Measurements from ENCODE around the gene SH2D7.

SH2D7 gene

DNA sequence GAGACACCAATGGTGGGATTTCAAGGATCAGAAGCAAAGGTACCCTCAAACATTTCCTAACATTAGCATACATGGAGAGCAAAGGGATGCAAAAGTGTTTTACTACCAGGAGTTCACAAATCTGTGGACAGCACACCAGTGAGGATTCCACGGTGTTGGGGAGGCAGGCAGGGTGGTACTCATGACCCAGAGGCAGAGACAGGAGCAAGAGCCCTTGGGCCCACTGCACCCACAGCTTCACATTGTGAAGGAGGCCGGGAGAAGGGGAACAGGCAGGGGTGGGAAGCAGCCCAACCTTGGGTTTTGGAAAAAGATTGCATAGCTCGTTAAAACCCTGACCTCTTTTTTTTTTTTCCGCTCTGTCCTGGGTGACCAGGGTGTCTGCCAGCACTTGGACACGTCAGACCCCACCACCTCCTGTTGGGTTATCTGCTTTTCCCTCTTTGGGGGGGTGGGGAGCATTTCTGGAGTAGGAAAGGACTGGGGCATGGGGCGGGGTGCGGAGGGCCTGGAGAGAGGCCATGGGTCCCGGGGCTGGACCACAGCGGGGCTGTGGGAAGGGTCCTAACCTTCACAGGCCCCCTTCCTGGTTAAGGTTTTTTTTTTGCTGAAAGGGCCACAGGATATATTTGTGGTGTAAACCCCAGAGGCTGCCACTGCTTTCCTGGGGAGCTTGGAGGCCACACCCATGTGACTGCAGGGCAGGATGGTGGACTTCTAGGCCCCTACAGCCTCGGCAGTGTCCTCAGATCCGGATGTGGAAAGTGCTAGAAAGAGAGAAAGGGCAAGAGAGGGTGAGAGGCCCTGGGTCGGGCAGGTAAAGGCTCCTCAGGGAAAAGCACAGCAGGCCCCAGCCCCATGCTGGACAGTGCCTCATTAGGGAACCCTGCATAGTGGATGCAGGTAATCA is 12.5 kb downstream of the SH2D7 start:
- no peak for DNase-seq

DNA sequence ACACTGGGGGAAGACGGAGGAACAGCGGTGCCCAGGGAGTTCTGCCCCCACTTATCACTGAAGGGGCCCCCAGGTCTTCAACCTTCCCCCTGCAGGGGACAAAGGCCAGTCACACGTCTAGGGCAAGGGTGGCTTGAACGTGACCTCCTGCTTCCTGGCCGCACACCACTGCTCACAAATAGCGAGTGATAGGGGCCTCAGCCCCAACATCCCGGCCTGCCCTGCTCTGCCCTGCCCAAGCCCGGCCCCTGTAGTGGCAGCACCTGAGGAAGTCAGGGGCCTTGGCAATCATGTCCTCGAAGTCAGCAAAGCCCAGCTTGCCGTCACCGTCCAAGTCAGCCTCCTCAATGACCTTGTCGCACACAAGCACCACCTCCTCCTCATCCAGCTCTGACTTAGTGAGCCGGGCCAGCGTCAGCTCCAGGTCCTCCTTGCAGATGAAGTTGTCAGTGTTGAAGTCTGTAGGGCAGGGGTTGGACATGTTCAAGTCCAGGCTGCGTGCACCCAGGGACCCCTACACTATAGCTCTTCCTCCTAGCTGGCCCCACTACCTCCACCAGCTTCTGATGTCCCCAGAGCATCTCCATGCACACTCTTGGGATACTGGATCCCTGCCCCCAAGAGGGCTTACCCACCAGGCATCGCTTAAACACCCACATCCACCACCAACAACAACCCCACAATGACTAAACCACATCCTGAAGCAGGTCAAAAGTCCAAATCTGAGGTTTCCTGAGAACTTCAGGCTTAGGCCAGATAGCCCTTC is 13.3 kb downstream of the SH2D7 start:
- DNase-seq: no peak

DNA sequence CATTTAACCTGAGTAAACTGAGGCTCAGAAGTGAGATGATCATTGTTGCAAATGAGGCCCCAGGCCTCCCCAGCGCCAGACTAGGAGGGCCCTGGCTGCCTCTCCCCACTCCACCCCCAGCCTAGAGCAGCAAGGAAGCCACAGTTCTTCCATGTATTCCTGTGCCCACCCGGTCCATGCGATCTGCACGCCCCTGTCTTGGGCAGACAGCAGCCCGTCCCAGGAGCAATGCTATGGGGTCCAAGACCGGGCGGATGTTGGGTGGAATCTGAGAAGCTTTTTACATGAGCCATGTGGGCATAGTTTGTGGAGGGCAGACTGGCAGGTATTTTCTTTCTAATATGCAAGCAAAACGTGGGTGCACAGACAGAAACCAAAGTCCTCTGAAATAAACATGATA is 15.1 kb downstream of the SH2D7 start:
- no peak for DNase-seq

DNA sequence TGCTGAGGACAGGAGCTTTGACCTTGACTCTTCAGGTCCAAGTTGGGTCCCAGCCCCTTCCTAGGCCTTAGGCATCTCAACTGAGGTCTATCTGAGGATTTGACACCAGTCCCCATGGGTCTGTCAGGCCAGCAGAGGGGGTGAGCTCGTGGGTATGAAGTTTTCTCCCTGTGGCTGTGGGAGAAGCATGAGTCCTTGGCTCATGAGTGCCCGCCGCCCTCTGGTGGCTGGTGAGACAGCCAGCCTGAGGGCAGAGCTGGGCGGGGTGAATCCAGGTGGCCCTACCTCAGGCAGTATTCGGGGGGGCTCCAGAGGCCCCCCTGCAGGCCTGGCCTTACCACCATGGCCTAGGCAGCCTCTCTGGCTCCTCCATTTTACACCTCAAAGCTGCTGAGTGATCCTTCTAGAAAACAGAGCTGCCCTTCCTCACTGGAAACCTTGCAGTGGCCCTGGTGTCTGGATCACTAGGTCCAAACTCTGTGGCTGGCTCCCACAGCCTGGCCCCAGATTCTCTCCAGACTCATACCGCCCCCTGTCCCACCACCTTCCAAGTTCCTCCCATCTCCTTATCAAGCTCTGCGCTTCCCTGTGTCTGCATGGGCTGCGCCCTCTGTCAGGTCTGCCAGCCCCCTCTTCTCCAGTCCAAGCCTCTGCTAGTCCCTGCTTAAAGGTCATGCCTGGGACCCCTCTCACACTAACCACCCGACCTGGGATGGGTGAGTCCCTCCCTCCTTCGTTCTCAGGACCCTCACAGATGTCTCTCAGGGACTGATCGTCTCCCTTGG is 16.1 kb downstream of the SH2D7 start:
- DNase-seq: peak; percentile 12

DNA sequence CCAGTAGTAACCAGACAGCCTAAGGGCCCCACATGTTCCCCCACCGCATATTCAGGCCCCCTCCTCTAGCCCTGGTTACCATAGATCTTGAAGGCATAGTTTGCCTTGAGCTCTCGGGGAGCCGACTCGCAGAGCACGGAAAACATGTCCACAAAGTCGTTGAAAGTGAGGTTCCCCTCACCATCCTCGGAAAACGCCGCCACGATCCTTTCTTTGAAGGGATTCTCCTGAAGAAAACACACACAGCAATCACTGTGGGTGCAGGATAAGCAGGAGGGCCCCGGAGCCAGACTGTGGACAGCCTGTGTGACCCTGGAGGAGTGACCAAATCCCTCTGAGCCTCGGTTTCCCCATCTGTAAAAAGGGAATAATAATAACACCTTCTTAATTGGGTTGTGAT is 16.8 kb downstream of the SH2D7 start:
- DNase-seq: no peak

DNA sequence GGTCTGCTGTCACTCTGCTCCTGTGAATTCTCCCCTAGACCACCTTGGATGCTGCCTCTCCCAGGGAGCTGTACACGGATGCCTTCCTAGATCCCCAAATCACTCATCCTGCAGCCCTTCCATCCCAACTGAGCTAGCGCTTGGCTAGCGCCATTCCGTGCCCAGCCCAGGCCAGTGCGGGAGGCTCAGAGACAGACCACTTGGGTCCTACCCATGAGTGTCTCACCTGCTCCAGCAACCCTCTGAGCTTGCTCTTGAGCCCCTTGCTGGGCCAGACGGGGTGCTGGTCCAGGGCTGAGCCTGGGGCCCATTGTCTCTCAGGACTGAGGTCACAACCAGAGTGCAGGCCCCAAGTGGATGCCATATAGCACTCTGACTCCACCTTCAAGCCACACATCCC is 17.7 kb downstream of the SH2D7 start:
- no peak for DNase-seq

DNA sequence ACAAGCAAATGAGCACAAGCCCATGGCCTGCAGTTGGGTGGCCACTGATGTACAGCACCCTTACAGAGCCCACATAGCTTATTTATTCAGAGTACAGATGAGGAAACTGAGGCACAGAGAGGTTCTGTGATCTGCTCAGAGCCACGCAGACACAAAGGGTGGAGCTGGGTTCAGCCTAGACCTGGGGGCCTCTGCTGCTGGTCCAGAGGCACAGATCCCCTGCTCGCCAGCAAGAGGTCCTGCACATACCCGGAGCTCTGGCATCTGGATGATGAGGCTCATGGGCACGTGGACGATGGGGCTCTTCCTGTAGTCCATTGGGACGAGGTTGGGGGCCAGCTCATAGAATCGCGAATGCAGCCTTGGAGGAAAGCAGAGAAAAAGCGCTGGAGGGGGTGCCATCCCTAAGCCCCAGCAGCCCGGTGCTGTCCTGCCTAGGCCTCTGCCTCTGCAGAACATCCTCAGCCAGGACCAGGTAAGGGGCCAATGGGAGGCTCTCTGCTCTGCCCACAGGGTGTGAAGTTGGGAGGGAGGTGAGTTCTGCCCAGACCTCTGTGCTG is 18.6 kb downstream of the SH2D7 start:
- DNase-seq: no peak

DNA sequence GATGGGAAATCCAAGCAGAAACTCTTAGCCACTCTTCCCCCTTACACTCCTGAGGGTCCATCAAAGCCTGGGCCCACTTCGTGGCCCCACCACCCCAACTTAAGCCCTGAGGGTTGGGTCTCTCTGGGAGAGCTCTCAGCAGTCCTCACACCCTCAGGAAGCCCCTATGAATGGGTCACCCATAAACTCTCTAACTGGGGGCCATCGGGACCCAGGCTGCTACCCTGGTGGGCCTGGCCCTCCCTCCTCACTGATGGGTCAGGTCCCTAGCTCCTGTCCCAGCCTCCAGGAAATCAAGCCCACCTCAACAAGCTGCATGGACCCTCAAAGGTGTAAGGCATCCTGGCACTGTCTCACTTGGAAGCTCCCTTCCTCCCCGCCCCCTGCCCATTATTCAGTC is 19.4 kb downstream of the SH2D7 start:
- DNase-seq: no peak

DNA sequence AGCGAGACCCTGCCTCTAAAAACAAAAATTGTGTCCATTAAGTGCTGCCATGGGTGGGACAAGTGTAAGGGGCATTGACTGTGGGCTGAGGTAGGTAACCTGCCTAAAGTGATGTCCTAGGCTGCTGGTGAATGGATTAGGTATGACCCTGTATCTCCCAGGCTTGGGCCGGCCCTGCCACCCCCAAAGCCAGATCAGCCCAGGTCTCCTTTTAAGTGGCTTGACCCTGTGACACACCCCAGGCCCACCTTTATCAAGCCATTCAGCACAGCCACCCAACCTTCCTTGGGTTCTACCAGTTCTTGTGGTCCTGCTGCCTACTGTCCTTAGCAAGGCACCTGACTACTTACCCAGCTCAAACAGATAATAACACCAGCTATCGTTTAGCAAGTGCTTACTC is 20.2 kb downstream of the SH2D7 start:
- DNase-seq: no peak

DNA sequence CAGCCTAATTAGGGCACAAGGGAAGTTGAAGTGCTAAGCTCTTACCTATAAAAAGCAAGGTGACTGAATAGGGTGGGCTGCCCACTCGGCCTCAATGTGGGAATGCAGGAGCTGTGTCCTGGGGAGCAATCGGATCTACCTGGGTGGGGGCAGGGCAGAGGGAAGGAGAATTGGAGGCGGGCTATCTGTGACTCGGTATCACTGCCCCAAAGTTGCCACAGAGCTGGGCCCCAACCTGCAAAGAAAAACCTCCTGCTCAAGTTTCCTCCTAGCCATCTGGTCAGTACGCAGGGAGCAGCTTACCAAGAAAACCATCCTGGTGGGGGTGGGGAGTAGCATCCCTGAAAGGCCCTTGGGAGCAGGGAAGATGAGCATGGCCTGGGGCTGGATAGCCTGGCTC is 28.2 kb downstream of the SH2D7 start:
- no peak for DNase-seq

DNA sequence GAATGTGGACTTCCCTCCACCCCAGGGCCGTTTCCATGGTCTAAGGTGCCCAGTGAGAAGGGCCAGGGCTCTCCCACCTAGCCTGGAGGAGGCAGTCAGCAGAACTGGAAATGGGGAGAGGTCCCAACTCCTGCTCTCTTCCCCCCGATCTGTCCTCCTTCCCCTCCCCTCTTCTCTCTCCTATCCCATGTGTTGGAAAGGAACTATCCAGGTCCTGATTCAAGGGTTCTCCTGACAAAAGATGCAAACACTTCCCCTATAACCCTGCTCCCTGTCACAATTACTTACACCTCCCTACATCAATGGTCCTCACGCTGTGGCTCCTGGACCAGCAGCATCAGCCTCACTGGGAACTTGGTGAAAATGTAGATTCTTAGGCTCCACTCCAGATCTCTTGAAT is 32.9 kb downstream of the SH2D7 start:
- DNase-seq: no peak

DNA sequence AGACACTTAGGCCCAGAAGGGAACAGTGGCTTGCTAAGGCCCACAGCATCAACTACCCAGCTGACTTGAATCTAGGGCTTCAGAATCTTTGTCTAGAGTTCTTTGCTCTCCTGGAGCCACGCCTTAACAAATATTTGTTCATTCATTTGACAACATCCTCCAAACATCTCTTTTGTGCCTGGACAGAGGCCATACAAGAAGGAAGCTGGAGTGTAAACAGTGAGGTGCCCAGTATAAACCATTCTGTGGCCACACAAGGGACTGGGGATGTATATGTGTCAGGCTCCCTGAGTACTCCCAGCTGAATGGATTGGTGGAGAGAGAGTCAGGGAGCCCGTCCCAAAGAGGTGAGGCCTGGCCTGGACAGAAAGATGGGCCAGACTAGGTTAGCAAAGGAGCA is 35.5 kb downstream of the SH2D7 start:
- DNase-seq: no peak

DNA sequence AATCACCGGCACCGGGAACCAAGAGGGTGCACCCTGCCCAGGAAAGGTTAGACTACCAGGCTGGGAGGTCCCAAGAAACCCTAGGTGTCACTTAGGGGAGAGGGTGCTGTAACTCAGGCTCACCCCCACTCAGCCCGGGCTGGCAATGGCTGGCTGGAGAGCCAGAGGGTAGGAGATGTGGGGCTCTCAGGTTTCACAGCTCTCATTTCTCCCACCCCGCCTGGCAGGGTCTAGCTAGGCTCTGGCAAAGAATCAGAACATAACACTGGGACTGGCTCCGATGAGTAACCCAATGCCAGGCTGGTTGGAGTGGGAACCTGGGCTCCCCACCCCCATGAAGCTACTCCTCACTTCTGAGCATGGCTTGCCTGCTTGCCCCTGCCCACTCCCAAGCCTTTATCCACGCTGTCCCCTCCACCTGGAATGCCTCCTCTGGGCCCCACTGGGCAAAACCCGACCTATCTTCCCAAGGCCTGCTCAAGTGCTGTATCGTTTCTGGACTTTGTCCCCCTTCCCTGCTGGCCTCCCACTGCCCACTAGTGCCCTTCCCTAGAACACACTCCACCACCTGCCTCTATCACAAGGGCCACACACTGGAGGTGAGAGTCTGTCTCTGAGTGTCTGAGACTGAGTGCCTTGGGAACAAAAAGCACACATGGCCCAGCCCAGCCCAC is 36.9 kb downstream of the SH2D7 start:
- peak; percentile 51 for DNase-seq

DNA sequence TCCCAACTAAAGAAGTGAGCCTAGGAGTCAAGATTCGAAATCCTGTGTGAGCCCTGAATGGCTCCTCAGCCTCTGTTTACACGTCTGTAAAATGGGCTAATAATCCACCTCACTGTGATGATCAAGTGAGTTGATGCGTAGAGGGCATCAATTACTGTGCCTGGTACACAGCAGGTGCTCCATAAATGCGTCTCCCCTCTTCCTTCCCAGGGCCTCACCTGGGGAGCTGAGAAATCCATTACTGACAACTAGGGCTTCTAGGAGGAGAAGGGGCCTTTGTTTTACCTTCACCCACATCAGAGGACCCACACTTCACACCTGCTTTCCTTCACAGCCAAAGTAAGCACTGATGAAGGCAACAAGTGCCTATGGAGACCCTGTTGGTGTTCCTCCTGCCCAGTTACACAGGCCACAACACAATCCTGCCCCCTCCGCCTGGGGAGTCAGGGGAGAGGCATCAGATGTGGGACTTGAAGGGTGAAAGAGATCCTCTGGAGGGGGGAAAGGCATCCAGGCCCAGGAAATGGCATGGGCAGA is 37.5 kb downstream of the SH2D7 start:
- no peak for DNase-seq

DNA sequence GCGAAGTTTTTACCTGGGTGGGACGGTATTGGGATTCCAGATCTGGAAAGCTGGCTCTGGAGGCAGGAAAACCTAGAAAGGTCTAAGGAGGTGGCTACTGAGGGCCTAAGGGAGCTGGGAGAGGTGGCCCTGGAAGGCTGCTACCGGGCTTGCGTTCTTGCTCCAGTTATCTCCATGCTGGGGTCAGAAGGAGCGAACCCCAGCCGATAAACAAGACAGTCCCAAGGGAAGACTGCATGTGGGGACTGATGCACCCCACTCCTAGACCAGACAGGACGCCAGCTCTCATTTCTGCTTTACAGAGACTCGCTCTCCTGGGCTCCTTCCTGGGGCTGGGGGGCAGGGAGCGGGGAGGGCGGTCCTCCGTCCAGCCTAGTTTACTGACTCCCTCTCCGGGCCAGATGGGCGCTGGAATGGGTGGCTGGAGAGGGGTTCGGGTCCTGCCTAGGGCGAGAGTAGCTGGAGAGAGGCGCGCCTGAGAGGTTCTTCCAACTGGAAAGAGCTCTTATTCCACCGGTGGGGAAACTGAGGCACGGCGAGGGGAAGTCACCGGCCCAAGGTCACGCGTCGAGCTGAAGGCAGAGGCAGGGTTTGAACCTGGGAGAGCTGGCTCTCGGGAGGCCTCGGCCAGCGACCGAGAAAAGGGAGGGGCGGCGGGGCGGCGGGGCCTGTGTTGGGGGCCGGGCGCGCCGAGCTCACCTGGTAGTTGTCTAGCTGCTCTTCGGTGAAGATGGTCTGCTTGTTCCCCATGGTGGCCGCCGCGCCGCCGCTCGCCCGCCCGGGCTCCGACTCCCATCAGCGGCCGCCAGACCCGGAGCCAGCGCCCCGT is 38.3 kb downstream of the SH2D7 start:
- no peak for DNase-seq

DNA sequence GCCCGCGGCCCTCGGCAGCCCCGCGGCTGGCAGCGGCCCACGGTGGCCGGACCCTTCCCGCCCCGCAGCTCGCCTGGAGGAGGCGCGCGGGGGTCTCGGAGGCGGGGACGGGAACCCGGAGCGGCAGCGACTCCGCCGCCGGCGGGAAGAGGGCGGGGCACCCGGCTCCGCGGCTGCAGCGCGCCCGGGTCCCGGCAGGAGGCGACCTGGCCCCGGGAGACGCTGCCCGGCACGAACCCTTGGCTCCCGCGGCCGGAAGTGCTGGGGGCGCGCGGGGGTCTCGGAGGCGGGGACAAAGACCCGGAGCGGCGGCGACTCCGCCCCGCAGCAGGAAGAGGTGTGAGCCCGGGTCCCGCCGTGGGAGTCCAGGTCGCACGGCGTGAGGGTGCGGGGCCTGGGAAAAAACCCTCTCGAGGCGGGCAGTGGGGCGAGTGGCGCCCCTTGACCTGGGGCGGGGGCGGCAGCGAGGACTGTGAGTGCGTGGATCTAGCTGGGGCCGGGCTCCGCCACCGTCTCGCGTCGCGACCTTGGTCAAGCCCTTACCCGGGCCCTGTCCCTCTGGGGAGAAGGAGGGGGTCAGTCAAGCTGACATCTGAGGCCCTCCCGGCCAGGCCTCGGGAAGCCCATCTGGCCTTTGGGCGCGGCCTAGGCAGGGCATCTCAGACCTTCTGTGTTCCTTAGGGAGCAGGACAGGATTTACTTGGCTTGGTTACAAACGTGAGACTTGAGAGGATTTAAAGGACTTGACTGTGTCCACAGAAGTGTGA is 39.1 kb downstream of the SH2D7 start, which contains the start of gene CIB2:
Gene CIB2 (minus strand): TSS at position 151 of the 767 bp plus-strand sequence. CDS start 230 bp downstream, outside the sequence.
- peak; percentile 2 for DNase-seq

DNA sequence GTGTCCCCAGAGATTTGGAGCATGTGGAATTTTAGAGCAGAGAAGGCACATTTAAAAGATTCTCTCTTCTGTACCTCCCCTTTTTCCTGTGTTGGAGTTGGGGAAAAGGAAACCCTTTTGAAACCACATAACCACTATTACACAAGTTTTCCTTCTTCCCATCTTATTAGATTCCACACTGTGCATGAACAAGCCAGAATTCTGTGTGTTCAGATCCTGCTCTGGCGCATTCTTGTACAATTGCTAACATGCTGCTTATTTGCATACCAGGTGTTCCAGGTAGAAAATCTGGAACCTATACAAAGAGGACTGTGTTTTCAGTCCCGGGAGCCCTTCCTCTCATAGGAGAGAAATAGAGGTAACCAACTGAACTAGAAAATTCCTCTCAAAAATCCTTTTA is 41.4 kb downstream of the SH2D7 start:
- DNase-seq: no peak

DNA sequence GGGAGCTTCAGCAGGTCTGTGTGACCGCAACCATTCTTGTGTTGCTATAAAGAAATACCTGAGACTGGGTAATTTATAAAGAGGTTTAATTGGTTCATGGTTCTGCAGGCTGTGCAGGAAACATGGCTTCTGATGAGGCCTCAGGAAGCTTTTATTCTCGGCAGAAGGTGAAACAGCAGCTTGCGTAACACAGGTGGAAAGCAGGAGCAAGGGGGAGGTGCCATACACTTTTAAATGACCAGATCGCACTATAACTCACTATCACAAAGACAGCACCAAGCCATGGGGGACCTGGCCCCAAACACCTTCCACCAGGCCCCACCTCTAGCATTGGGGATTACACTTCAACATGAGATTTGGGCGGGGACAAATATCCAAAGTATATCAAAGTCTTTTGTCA is 47.2 kb downstream of the SH2D7 start:
- DNase-seq: no peak

DNA sequence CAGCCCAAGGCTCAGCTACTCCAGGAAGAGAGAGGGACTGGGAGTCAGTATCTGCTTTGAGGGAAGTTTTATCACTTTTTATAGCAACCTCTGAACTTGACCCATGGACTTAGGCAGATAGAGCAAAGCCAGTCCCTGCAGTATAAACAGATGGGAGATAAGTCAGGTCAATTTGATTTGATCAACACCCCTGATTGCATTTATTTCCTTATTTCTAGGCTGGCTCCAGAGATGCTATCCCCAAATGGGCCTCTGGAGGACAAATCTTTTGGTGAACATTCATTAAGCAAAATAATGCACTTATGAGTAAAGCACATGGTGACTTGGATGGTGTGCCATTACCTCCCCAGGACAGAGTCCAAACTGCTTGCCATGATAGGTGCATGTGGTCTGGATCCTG is 47.9 kb downstream of the SH2D7 start:
- no peak for DNase-seq

DNA sequence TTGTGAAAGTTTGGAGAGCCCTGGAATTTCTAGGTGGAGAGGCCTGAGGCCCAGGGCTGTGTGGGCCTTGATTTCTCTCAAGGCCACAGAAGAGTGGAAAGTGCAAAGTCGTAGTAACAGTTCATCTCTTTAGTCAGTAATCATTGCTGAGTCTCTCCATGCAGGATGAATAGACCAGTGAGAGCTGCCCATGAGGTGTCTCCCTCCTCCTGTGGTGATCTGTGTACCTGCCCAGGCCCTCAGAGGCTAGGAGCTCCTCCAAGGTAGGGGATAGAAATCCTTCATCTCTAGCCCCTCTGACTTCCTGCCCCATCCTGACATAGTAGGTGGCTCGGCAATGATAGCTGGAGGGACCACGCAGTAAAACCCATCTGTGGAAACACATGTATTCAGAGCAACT is 50.0 kb downstream of the SH2D7 start:
- no peak for DNase-seq
